ENCODE measurements around the gene AGAP1. TPM values are rescaled to one million over a fixed set of nuclear protein-coding genes. Genes with fewer than 3 reads are reported as not detected.

AGAP1 gene
- total and polyA plus RNA-seq, 4 donors: 2.0 to 8.5 (median 5.4) TPM

DNA sequence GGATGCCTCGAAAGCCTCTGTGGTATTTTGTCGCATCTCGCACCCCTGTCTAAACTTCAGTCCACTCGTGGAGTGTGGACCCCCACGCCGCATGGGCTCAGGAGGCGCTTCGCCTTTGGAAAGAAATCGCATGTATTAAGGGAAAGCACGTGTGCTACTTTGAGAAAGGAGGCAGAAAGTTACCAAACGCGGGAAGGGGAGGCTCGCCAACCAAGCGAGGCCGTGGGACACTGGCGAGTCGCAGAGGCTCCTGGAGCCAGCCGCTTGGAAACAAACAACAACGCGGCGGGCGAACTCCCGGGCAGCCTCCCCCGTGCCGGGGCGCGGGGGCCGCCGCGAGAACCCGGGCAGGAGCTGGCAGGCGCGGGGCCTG lies 455 bp upstream of the AGAP1 start:
- Histone ChIP-seq H3K36me3 (ENCODE audit: control insufficient read depth in 4 of 4, insufficient read depth in 3 of 4, low read depth in 1 of 4, low read length in 3 of 4) (no peaks in the 10 kb centered on the region), H3K4me1 (ENCODE audit: control insufficient read depth in 4 of 4, insufficient read depth in 4 of 4, low read length in 3 of 4) (peaks cover 6 to 22% (median 14%) of the 10 kb centered on the region in 4 donors), H3K9ac (ENCODE audit: low read depth in 1 of 2, low read length in 2 of 2) (peak overlapping the region; percentile 51 to 86), H3K27ac (ENCODE audit: low read depth in 1 of 2, low read length in 2 of 2) (peak overlapping the region; percentile 14 to 58), H3K27me3 (ENCODE audit: control insufficient read depth in 4 of 4, insufficient read depth in 4 of 4, low read length in 3 of 4) (no peaks in the 10 kb centered on the region), H3K9me3 (ENCODE audit: control insufficient read depth in 4 of 4, low read length in 3 of 4) (no peaks in the 10 kb centered on the region), H3K4me3 (ENCODE audit: low read depth in 1 of 3, low read length in 3 of 3) (peak overlapping the region; percentile 12 to 88 (median 72))
- TF ChIP-seq RAD21 (IDR thresholded peaks at IDR 0.05): no peak
- 4% methylated on average over 33 of the region's 33 CpGs for WGBS
- DNase-seq (ENCODE audit: low spot score): no peak

DNA sequence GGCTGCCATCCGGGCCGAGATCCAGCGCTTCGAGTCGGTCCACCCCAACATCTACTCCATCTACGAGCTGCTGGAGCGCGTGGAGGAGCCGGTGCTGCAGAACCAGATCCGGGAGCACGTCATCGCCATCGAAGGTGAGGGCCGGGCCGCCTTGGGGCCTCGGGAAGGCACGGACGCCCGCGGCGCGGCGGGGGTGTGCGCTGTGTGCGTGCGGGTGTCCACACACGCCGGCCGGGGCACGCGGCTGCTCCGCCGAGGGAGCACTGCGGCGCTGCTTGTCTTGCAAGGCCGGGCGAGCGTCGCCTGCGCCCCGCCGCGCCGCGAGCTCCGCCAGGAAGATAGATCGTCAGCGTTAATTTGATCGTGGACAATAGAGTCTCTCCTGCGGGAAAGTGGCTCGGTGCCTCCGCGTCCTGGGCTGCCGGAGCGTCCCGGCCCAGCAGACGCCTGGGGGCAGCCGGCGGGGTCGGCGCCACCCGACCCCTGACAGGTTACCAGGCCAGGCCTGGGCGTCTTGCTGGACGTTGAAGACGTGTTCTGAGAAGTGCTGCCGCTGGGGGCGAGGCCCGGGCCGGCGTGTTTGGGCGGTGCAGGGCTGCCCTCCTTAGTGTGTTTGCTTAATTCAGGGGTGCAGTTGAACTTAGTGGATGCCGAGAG lies 1.0 kb downstream of the AGAP1 start:
- H3K27me3 ChIP-seq (ENCODE audit: control insufficient read depth in 4 of 4, insufficient read depth in 4 of 4, low read length in 3 of 4): no peaks in the 10 kb centered on the region
- DNase-seq (ENCODE audit: low spot score): no peak

More for the DNA sequence above, 1.0 kb downstream of the AGAP1 start:
- Histone ChIP-seq H3K4me1 (ENCODE audit: control insufficient read depth in 4 of 4, insufficient read depth in 4 of 4, low read length in 3 of 4) (peaks cover 6 to 22% (median 14%) of the 10 kb centered on the region in 4 donors), H3K9me3 (ENCODE audit: control insufficient read depth in 4 of 4, low read length in 3 of 4) (no peaks in the 10 kb centered on the region), H3K27ac (ENCODE audit: low read depth in 1 of 2, low read length in 2 of 2) (peak overlapping the region; percentile 1 to 16), H3K36me3 (ENCODE audit: control insufficient read depth in 4 of 4, insufficient read depth in 3 of 4, low read depth in 1 of 4, low read length in 3 of 4) (no peaks in the 10 kb centered on the region), H3K4me3 (ENCODE audit: low read depth in 1 of 3, low read length in 3 of 3) (peak overlapping the region; percentile 41 to 88 (median 48)), H3K9ac (ENCODE audit: low read depth in 1 of 2, low read length in 2 of 2) (peak overlapping the region in 1 of 2 donors; percentile 50)
- under 1% methylated on average over 72 of the region's 72 CpGs for WGBS
- TF ChIP-seq CTCF (IDR thresholded peaks at IDR 0.05; ENCODE audit: low read depth, low read length, missing input control): no peak
- TF ChIP-seq, protein P1, sequence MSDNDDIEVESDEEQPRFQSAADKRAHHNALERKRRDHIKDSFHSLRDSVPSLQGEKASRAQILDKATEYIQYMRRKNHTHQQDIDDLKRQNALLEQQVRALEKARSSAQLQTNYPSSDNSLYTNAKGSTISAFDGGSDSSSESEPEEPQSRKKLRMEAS (IDR thresholded peaks at IDR 0.05): no peak
- TF ChIP-seq HNF4A (conservative IDR thresholded peaks at IDR 0.05): no peak
- no peak for TF ChIP-seq GABPA (IDR thresholded peaks at IDR 0.05 in 1 of 2, conservative IDR thresholded peaks at IDR 0.05 in 1 of 2)
- no peak for TF ChIP-seq TAF1 (conservative IDR thresholded peaks at IDR 0.05)
- TF ChIP-seq, protein P2, sequence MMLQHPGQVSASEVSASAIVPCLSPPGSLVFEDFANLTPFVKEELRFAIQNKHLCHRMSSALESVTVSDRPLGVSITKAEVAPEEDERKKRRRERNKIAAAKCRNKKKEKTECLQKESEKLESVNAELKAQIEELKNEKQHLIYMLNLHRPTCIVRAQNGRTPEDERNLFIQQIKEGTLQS (IDR thresholded peaks at IDR 0.05): no peak
- no peak for TF ChIP-seq REST (IDR thresholded peaks at IDR 0.05)
- no peak for TF ChIP-seq RXRA (IDR thresholded peaks at IDR 0.05)
- TF ChIP-seq FOXA2 (IDR thresholded peaks at IDR 0.05): no peak
- TF ChIP-seq EGR1 (IDR thresholded peaks at IDR 0.05; ENCODE audit: low read depth in 2 of 2): no peak
- no peak for TF ChIP-seq HNF4G (IDR thresholded peaks at IDR 0.05)
- no peak for TF ChIP-seq YY1 (IDR thresholded peaks at IDR 0.05)
- TF ChIP-seq JUND (IDR thresholded peaks at IDR 0.05): no peak
- no peak for TF ChIP-seq SP1 (IDR thresholded peaks at IDR 0.05)

Data from liver (tissue), 9 donors.